GM23338 (cell line): ENCODE data around the gene OLA1. TPM values are rescaled to one million over a fixed set of nuclear protein-coding genes. Genes with fewer than 3 reads are reported as not detected.

Source experiments
- ATAC-seq: fragments of 200-7000 bp; cut with Tn5 transposase; 3 replicates; pipeline ENCODE4 v1.9.1; 2020
- DNase-seq: peaks from one replicate; pipeline ENCODE4 v3.0.0-alpha.2; 2015; ENCODE audit warnings: low spot score
- H2AFZ ChIP-seq: fragments of 200-600 bp; sonication (generic); 2 replicates; pipeline ENCODE4 v1.8.0; 2016; ENCODE audit warnings: antibody characterized with exemption, mild to moderate bottlenecking, moderate library complexity
- H3F3A ChIP-seq: fragments of 200-600 bp; sonication (generic); replicated peaks from 2 replicates; pipeline ENCODE4 v1.8.0; 2017; ENCODE audit warnings: antibody characterized with exemption, mixed run types, low read depth
- H3K27ac ChIP-seq: fragments of 200-600 bp; sonication (generic); 2 replicates; pipeline ENCODE4 v1.6.1; 2016; ENCODE audit warnings: low read depth
- H3K27me3 ChIP-seq: fragments of 200-600 bp; sonication (generic); 2 replicates; pipeline ENCODE4 v1.8.0; 2016; ENCODE audit warnings: mild to moderate bottlenecking, mixed run types, moderate library complexity; ENCODE audit not compliant: insufficient read depth
- H3K36me3 ChIP-seq: fragments of 200-600 bp; sonication (generic); 2 replicates; pipeline ENCODE4 v1.8.0; 2016; ENCODE audit warnings: mild to moderate bottlenecking; ENCODE audit not compliant: insufficient read depth
- H3K4me1 ChIP-seq: fragments of 200-600 bp; sonication (generic); 2 replicates; pipeline ENCODE4 v1.8.0; 2016; ENCODE audit warnings: mild to moderate bottlenecking, moderate library complexity; ENCODE audit not compliant: insufficient read depth
- H3K4me2 ChIP-seq: fragments of 200-600 bp; sonication (generic); 2 replicates; pipeline ENCODE4 v1.7.1; 2017; ENCODE audit warnings: mixed run types
- H3K4me3 ChIP-seq: fragments of 200-600 bp; sonication (generic); 2 replicates; pipeline ENCODE4 v1.6.1; 2016; ENCODE audit warnings: mixed run types
- H3K79me2 ChIP-seq: fragments of 200-600 bp; sonication (generic); replicated peaks from 2 replicates; pipeline ENCODE4 v1.8.0; 2017; ENCODE audit warnings: mild to moderate bottlenecking; ENCODE audit not compliant: insufficient read depth
- H3K9me2 ChIP-seq: fragments of 200-600 bp; sonication (generic); 2 replicates; pipeline ENCODE4 v1.8.0; 2017; ENCODE audit not compliant: insufficient read depth
- H4K20me1 ChIP-seq: fragments of 200-600 bp; sonication (generic); replicated peaks from 2 replicates; pipeline ENCODE4 v1.8.0; 2017; ENCODE audit warnings: mild to moderate bottlenecking; ENCODE audit not compliant: insufficient read depth
- H3K27ac Mint-ChIP-seq: 2 replicates; pipeline ENCODE4 v1.8.0; 2020; ENCODE audit warnings: inconsistent platforms, mild to moderate bottlenecking, moderate library complexity, mixed read lengths
- H3K27me3 Mint-ChIP-seq: 3 replicates; pipeline ENCODE4 v1.8.0; 2022; ENCODE audit warnings: low read depth, mild to moderate bottlenecking, moderate library complexity, mixed read lengths, inconsistent platforms; ENCODE audit not compliant: insufficient read depth, poor library complexity
- H3K36me3 Mint-ChIP-seq: 3 replicates; pipeline ENCODE4 v1.8.0; 2021; ENCODE audit warnings: low read depth, mild to moderate bottlenecking, inconsistent platforms, moderate library complexity, mixed read lengths
- H3K4me1 Mint-ChIP-seq: 3 replicates; pipeline ENCODE4 v1.8.0; 2020; ENCODE audit warnings: mild to moderate bottlenecking, inconsistent platforms, mixed read lengths
- H3K4me3 Mint-ChIP-seq: 3 replicates; pipeline ENCODE4 v1.8.0; 2021; ENCODE audit warnings: moderate library complexity, mild to moderate bottlenecking, inconsistent platforms, mixed read lengths
- H3K9me3 Mint-ChIP-seq: 3 replicates; pipeline ENCODE4 v1.8.0; 2020; ENCODE audit warnings: moderate library complexity, mild to moderate bottlenecking, inconsistent platforms, mixed read lengths
- CREB1 ChIP-seq: fragments of 250-450 bp; sonication (Bioruptor Pico); IDR thresholded peaks from 2 replicates; pipeline ENCODE4 v1.5.0; 2020; ENCODE audit warnings: low read depth, mild to moderate bottlenecking, moderate library complexity
- ETS1 ChIP-seq: IDR thresholded peaks from 2 replicates; pipeline ENCODE4 v1.6.1; 2016; ENCODE audit warnings: antibody characterized with exemption
- EZH2 ChIP-seq: fragments of 200-600 bp; sonication (generic); IDR thresholded peaks from one replicate; pipeline ENCODE4 v1.8.0; 2017; ENCODE audit warnings: antibody characterized with exemption, mild to moderate bottlenecking, low read depth; ENCODE audit not compliant: unreplicated experiment
- POLR2AphosphoS5 ChIP-seq: IDR thresholded peaks from 2 replicates; pipeline ENCODE4 v1.6.1; 2016; ENCODE audit warnings: antibody characterized with exemption, low read depth
- ZNF114 ChIP-seq: fragments of 250-450 bp; sonication (Bioruptor Pico); IDR thresholded peaks from 2 replicates; pipeline ENCODE4 v1.5.0; 2020; ENCODE audit warnings: mild to moderate bottlenecking, moderate library complexity
- ZNF331 ChIP-seq: fragments of 250-450 bp; sonication (Bioruptor Pico); IDR thresholded peaks from 2 replicates; pipeline ENCODE4 v1.5.0; 2020; ENCODE audit warnings: low read depth, mild to moderate bottlenecking, moderate library complexity
- ZNF462 ChIP-seq: fragments of 250-450 bp; sonication (Bioruptor Pico); IDR thresholded peaks from 2 replicates; pipeline ENCODE4 v1.5.0; 2020; ENCODE audit warnings: mild to moderate bottlenecking, moderate library complexity
- polyA plus RNA-seq: library from polyadenylated mRNA; unstranded; fragments of >200 nt; fragmentation: Nextera tagmentation; extraction: Ambion mirVana; gene quantifications from 2 replicates; pipeline ENCODE4 v1.2.1, GENCODE V29; 2016
- total RNA-seq: library from RNA; depleted of rRNA; stranded (reverse); fragments of >200 nt; shearing (Covaris generic); gene quantifications from 2 replicates; pipeline ENCODE4 v1.2.3, GENCODE V29; 2014

The OLA1 gene
- total and polyA plus RNA-seq, 2 experiments from 2014 or later, result 104 to 242 TPM

- TF ChIP-seq ZNF462 (CRISPR knock-in tag) (no peak), ZNF331 (no peak)
Observed at GRCh38 chr2:174148833-174149232, 99.5 kb downstream of the OLA1 start (continued).

GRCh38 chr2:174145827-174146226 lies 102.5 kb downstream of the OLA1 start:
- Histone ChIP-seq H3K27me3 (no peaks in the 10 kb centered on the region), H3K36me3 (no peaks in the 10 kb centered on the region), H2AFZ (no peak overlapping the region), H3K4me2 (no peak overlapping the region), H4K20me1 (no peaks in the 10 kb centered on the region; the same call in 1 of the 2 replicates), H3K27ac (no peak overlapping the region), H3F3A (no peaks in the 10 kb centered on the region), H3K4me1 (no peaks in the 10 kb centered on the region), H3K79me2 (peaks cover 29% of the 10 kb centered on the region; the same call in 1 of the 2 replicates), H3K9me2 (no peaks in the 10 kb centered on the region), H3K4me3 (no peak overlapping the region)
- H3K27me3 Mint-ChIP-seq, result no peaks in the 10 kb centered on the region
- DNase-seq (peak; percentile 69), ATAC-seq (peak; percentile 80)
- H3K9me3 Mint-ChIP-seq, result no peaks in the 10 kb centered on the region; the same call in 2 of the 3 replicates
- H3K4me1 Mint-ChIP-seq, result peaks cover 6% of the 10 kb centered on the region; the same call in 2 of the 3 replicates
- 0 out of 3 replicates have a peak, but pooled peaks cover 3% of the 10 kb centered on the region for H3K36me3 Mint-ChIP-seq
- no peak overlapping the region for H3K27ac Mint-ChIP-seq
- no peak overlapping the region for H3K4me3 Mint-ChIP-seq
- TF ChIP-seq POLR2AphosphoS5 (no peak), ETS1 (no peak), CREB1 (CRISPR knock-in tag) (no peak), ZNF462 (CRISPR knock-in tag) (no peak), EZH2 (no peak), ZNF114 (CRISPR knock-in tag) (no peak)
